ENCODE results near the gene NOVA1. TPM values are rescaled to one million over a fixed set of nuclear protein-coding genes. Genes with fewer than 3 reads are reported as not detected.

NOVA1 gene
- total RNA-seq, 4 donors from 2014 or later, result 10.2 to 41.6 (median 22.3) TPM

- ATAC-seq (ENCODE audit: low FRiP score), result peak; percentile 90
- peak; percentile 38 for DNase-seq (ENCODE audit: low spot score)
- TF ChIP-seq CTCF (IDR thresholded peaks at IDR 0.05), result no peak
Observed at GRCh38 chr14:26598081-26598671, 343 bp upstream of the NOVA1 start.

- ATAC-seq (ENCODE audit: low FRiP score) (peak; percentile 9), DNase-seq (ENCODE audit: low spot score) (no peak)
- TF ChIP-seq CTCF (IDR thresholded peaks at IDR 0.05), result no peak
Observed at GRCh38 chr14:26597071-26597588, 703 bp downstream of the NOVA1 start.

GRCh38 chr14:26596543-26597061 lies 1.2 kb downstream of the NOVA1 start:
- DNase-seq (ENCODE audit: low spot score), result no peak
- ATAC-seq (ENCODE audit: low FRiP score), result no peak
- no peak for TF ChIP-seq CTCF (IDR thresholded peaks at IDR 0.05)

GRCh38 chr14:26595926-26596542 lies 1.8 kb downstream of the NOVA1 start:
- no peak for DNase-seq (ENCODE audit: low spot score)
- TF ChIP-seq CTCF (IDR thresholded peaks at IDR 0.05), result no peak
- ATAC-seq (ENCODE audit: low FRiP score), result no peak

GRCh38 chr14:26594756-26595545 lies 2.9 kb downstream of the NOVA1 start:
- ATAC-seq (ENCODE audit: low FRiP score) (no peak), DNase-seq (ENCODE audit: low spot score) (no peak)
- no peak for TF ChIP-seq CTCF (IDR thresholded peaks at IDR 0.05)

GRCh38 chr14:26594148-26594547 lies 3.7 kb downstream of the NOVA1 start:
- no peak for TF ChIP-seq CTCF (IDR thresholded peaks at IDR 0.05)
- ATAC-seq (ENCODE audit: low FRiP score), result no peak
- no peak for DNase-seq (ENCODE audit: low spot score)

Measured in omental fat pad (tissue), 4 donors.